ENCODE measurements around the gene OR2T5. TPM values are rescaled to one million over a fixed set of nuclear protein-coding genes. Genes with fewer than 3 reads are reported as not detected.
"Not testable (repeated sequence)": the region's sequence is repeated elsewhere in the genome, so short reads cannot be mapped to it uniquely, and the experiment has no call there.

Gene OR2T5, protein sequence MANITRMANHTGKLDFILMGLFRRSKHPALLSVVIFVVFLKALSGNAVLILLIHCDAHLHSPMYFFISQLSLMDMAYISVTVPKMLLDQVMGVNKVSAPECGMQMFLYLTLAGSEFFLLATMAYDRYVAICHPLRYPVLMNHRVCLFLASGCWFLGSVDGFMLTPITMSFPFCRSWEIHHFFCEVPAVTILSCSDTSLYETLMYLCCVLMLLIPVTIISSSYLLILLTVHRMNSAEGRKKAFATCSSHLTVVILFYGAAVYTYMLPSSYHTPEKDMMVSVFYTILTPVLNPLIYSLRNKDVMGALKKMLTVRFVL
- not detected in 2 replicates for total RNA-seq

GRCh38 chr1:248488289-248488688 lies at the start of gene OR2T5:
Gene OR2T5, plus strand, starts transcription at chr1:248488589. Its CDS starts 0 bp downstream, at chr1:248488589.
- intact Hi-C loops (cut with micrococcal nuclease), result not testable (repeated sequence)

DNA sequence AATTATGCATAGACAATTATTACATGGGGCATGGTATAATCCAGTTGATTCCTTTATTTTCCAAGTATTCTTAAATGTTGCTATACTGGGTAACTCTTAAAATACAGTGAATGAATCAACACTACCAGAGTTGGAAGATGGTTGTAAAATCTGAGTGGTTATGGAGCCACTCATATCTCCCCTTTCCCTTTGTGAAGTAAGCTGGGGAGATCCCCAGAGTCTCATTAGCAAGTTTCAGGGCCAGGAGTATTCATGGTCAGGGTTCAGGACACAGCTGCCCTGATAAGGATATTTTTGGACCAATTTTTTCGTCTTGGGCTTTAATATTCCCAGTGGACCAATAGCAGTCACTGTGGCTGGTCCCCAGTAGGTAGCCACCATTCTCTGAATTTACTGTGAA lies 49.7 kb upstream of the OR2T5 start:
- intact Hi-C loops (cut with micrococcal nuclease), result not testable (repeated sequence)

DNA sequence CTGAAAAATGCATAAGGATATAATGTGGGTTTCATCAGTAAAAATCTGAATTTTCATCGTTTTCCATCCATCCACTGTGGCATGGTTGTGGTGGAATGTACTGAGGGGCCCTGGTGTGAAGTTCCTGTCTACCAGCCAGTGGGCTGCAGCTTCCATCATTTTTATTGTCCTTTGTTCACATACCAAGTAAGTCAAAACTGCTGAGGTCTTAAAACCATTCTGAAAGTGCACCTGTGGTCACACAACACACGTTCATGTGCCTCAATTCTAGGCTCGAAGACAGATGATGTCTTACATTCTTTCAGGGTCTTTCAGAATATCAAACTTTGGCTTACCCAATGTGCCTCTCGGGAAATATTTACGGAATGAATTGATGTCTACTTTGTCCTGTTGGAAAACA lies 49.1 kb upstream of the OR2T5 start:
- intact Hi-C loops (cut with micrococcal nuclease), result not testable (repeated sequence)

- intact Hi-C loops (cut with micrococcal nuclease), result not testable (repeated sequence)
These were observed 45.7 kb upstream of the OR2T5 start for GRCh38 chr1:248442500-248443277.

GRCh38 chr1:248444603-248445002 lies 43.8 kb upstream of the OR2T5 start:
- intact Hi-C loops (cut with micrococcal nuclease), result not testable (repeated sequence)

DNA sequence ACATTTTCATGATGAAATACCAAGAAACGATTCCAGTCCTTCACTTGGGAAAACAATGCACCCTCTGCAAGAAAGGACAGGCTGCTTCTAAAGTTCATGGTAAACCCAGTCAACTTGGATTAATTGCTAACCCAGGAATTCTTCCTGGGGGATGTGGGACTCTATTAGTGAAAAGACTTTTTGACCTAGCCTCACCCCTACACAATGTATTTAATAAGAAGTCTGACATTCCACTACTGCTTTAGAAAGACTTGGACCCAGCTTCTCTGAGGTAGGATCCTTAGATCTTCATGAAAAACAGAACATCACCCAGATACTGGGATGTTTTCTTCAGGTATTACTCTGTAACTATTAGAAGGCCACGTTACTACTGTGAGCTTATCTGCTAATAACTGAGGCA lies 43.0 kb upstream of the OR2T5 start, which contains the start of gene OR2T2:
OR2T2 (plus strand) TSS at position 239 of the 400 bp plus-strand sequence. CDS start 7,161 bp downstream, outside the sequence.
- intact Hi-C loops (cut with micrococcal nuclease), result not testable (repeated sequence)

DNA sequence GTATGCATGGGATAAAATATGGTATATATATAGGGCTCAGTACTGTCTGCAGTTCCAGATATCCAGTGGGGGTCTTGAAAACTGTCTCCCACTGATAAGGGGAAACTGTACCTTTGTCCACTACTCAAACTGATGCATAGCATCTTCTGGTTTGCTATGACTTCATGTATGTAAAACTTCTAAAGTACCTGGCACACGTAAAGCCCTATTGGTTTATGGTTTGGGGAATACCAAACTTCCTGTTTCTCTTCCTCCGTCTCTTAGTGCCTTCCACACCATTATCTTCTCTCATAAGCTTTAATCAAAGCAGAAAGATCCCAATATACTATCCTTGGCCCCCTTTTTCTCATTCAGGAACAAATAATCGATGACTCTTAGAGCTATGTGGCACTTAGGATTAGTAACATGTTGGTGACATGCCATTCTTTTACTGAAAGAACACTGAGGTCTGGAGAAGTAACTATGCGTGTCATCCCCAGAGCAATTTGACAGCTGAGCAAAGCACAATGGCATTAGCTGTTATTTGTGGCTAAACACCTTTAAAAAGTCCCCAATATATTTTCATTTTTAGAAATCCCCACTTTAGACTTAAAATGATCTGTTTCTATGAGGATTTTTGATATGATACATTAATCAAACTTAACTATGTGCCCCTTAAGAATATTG lies 39.8 kb upstream of the OR2T5 start:
- intact Hi-C loops (cut with micrococcal nuclease), result not testable (repeated sequence)

- intact Hi-C loops (cut with micrococcal nuclease), result not testable (repeated sequence)
These were observed 38.4 kb upstream of the OR2T5 start for GRCh38 chr1:248449821-248450465.

DNA sequence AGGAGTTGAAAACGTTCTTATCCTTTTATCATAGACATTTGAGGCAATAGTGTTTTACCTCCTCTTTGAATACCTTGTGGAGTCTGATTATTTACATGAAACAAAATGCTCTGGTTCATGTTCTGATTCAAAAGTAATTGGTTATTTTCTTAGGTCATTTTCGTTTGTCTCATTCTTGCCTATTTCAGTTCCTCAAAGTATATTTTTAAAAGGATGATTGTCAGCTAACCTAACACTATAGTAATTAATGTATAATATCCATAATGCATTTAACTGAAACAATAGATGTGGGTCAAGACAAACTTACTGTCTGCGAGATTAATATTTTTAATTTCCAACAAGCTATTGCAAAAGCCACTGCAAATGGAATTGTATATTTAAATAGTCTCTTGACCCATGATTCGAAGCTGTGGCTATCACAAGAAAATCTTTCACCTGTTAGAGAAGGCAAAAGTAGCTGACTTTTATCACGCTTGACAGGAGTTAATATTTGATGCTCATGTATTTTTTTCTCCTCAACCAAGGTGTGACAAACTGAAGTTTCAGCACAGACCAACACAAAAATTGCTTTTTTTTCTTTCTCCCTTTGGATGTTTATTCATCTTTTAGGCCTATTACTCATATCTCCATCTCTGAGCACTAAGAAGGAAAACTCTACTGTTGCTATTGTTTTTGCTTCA lies 37.8 kb upstream of the OR2T5 start:
- intact Hi-C loops (cut with micrococcal nuclease), result not testable (repeated sequence)

GRCh38 chr1:248453619-248454018 lies 34.8 kb upstream of the OR2T5 start:
- intact Hi-C loops (cut with micrococcal nuclease), result not testable (repeated sequence)

DNA sequence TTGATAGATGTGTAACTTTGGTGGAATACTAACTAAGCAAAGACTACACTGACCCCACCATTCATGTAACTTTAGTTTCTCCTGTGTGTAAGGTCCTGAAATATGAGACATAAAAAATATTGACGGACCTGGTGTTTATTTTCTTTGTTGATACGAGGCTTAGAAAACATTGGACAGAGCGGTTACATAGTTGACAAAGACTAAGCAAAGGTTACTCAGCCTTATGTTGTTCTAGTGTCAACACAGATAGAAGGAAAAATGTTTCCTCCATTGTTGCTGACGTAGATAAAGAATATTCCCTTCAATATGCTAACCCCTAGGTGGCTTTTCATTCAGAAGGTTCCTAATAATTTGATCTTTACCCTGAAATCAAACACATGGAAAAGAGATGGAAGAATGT lies 33.3 kb upstream of the OR2T5 start:
- intact Hi-C loops (cut with micrococcal nuclease), result not testable (repeated sequence)

DNA sequence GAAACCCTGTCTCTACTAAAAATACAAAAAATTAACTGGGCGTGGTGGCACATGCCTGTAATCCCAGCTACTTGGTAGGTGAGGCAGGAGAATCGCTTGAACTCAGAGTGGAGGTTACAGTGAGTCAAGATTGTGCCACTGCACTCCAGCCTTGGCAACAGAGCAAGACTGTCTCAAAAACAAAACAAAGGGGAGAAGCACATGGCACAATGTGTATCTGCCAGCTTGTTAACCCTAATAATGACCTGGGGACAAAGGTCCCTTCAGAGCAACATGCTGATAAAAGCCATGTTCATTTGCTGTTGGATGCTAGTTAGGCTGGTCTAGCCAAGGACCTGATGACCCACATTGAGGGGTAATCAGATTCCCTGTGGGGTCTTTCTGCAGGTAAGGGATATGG lies 31.8 kb upstream of the OR2T5 start:
- intact Hi-C loops (cut with micrococcal nuclease), result not testable (repeated sequence)

- intact Hi-C loops (cut with micrococcal nuclease), result not testable (repeated sequence)
These were observed 29.3 kb upstream of the OR2T5 start for GRCh38 chr1:248459117-248459516.

GRCh38 chr1:248471154-248471553 lies 17.2 kb upstream of the OR2T5 start:
- intact Hi-C loops (cut with micrococcal nuclease), result no loop called here

GRCh38 chr1:248472111-248472510 lies 16.3 kb upstream of the OR2T5 start:
- intact Hi-C loops (cut with micrococcal nuclease), result not testable (repeated sequence)

DNA sequence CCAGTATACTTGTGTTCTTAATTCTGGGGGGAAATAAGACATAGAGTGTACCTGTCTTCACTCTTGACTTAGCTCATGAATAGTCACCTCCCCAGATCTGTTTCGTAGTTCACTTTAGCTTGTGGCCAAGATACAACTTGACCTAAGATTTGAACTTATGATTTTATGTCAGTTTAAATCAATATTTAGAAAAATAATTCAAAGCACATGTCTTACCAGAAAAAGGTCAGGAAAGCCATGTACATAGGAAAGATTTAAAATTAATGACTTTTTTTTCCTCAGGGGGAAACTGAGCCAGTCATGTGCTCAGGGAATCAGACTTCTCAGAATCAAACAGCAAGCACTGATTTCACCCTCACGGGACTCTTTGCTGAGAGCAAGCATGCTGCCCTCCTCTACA lies 15.3 kb upstream of the OR2T5 start, which contains the start of gene OR2T3:
OR2T3 (plus strand) TSS at position 301 of the 400 bp plus-strand sequence; CDS start at position 301, 0 bp downstream.
- intact Hi-C loops (cut with micrococcal nuclease), result not testable (repeated sequence)

GRCh38 chr1:248475660-248476059 lies 12.7 kb upstream of the OR2T5 start:
- intact Hi-C loops (cut with micrococcal nuclease), result not testable (repeated sequence)

DNA sequence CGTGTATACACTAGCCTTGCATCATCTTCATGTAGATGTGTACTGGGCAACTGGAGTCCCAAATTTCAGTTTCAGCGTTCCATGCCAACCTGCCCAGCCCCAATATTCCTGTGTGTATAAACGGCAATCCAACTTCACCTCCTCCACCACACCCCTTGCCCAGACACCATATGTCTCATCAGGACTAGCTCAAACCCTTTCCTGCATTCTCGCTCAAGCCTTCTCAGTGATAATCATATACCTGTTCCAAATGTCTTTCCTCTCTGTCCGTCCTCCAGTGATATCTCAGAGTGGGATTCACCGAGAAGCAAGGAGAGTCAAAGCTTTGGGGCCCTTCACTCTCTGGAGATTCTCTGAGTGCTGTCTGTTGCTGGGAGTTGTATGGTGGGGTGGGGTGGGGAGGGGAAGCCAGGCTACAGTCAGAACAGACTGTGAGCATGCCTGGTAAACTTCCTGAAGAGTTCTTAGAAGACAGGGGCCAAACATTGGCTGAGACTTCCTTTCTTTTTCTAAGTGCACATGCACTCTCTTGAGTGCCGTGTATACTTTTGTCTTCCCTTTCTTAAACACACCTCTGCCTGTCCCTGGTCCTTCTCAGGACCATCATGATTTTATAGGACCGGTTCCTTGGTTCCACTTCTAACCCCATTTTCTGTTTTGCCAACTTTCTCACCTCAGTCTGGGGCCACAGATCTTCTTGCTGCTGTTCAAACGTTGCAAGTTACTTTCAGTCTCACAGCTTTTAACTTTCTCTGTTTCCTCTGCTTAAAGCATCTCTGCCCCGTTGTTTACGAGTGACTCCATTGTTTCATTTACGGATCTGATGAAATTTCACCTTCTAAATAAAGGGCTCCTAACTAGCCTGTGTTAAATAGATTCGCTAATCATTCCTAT lies 6.5 kb upstream of the OR2T5 start:
- intact Hi-C loops (cut with micrococcal nuclease), result loop anchor here (5.0 kb wide), 3 partner anchors 80 to 345 kb away; partner anchors contain the start of genes OR2T1 and SH3BP5L

DNA sequence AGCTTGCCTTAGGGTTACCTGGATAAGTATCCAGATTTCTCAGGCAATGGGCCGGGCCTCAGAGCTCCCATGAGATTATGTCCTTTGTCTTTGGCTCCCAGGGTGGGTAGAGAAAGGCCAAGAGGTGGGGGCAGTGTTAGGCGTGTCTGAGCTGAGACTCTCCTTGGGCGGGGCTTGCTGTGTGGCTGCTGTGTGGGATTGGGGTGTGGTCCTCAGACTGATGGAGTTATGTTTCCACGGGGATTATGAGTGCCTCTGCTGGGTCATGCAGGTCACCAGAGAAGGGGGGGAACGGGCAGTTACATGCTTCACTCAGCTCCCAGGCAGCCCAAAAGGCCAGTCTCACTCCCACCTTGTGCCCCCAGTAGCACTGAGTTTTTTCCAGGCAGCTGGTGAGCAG lies 8.3 kb downstream of the OR2T5 start:
- intact Hi-C loops (cut with micrococcal nuclease), result not testable (repeated sequence)

All from T-helper 1 cell treated with Interleukin-12 subunit alpha and Interleukin-12 subunit beta and Interleukin-4 antibody, amounts not matched to agents 30 ng/mL and 1 ng/mL, for 36 hours (primary cell).